Panc1 (cell line): ENCODE measurements around the gene DHX8. TPM values are rescaled to one million over a fixed set of nuclear protein-coding genes. Genes with fewer than 3 reads are reported as not detected.

Experiments
- ATAC-seq: fragments of 200-7000 bp; cut with Tn5 transposase; 2 replicates; pipeline ENCODE4 v1.9.1; 2020; ENCODE audit warnings: mild to moderate bottlenecking, moderate library complexity
- BruUV-seq: library from RNA; stranded (reverse); fragments of 400-500 nt; replicated peaks from 2 replicates; lab custom pipeline; 2021; lab: Mats Ljungman, UMichigan
- CTCF ChIA-PET: fragments of 300-600 bp; sonication (Branson Sonifier 250); formaldehyde crosslinking; loops from one replicate; lab custom pipeline; 2022; ENCODE audit warnings: antibody characterized with exemption; lab: Charles Lee
- POLR2A ChIA-PET: fragments of 300-600 bp; sonication (Branson Sonifier 250); formaldehyde crosslinking; loops from one replicate; lab custom pipeline; 2022; ENCODE audit warnings: antibody characterized with exemption; lab: Charles Lee
- DNase-seq: peaks from one replicate; pipeline ENCODE4 v3.0.0-alpha.2; 2010; ENCODE audit warnings: low read depth, low spot score
- H3K27ac ChIP-seq: 2 replicates; pipeline ENCODE4 v1.5.1; 2011; ENCODE audit warnings: mild to moderate bottlenecking, low read length, inconsistent platforms
- H3K27me3 ChIP-seq: fragments of 200-500 bp; sonication (Bioruptor generic); 2 replicates; pipeline ENCODE4 v1.6.0; 2014; ENCODE audit warnings: low read length, inconsistent platforms; ENCODE audit not compliant: control insufficient read depth, insufficient read depth
- H3K36me3 ChIP-seq: fragments of 200-500 bp; sonication (Bioruptor generic); 2 replicates; pipeline ENCODE4 v1.5.1; 2014; ENCODE audit warnings: inconsistent platforms, mild to moderate bottlenecking, low read length, moderate library complexity; ENCODE audit not compliant: control insufficient read depth, insufficient read depth
- H3K4me1 ChIP-seq: 2 replicates; pipeline ENCODE4 v1.5.1; 2011; ENCODE audit warnings: inconsistent platforms, mild to moderate bottlenecking, low read length, moderate library complexity; ENCODE audit not compliant: control insufficient read depth, insufficient read depth
- H3K4me3 ChIP-seq, 2 experiments: 2 replicates each; pipeline ENCODE4 v1.5.1; 2011 to 2012; ENCODE audit warnings: low read depth in 2 of 2, low read length in 2 of 2, mild to moderate bottlenecking in 2 of 2, inconsistent platforms in 1 of 2, moderate library complexity in 1 of 2
- H3K9me3 ChIP-seq: fragments of 200-500 bp; sonication (Bioruptor generic); 2 replicates; pipeline ENCODE4 v1.5.1; 2014; ENCODE audit warnings: low read depth, mild to moderate bottlenecking, inconsistent platforms, low read length, moderate library complexity; ENCODE audit not compliant: control insufficient read depth, insufficient read depth
- CTCF ChIP-seq: fragments of 450-650 bp; IDR thresholded peaks from 2 replicates; pipeline ENCODE4 v1.5.1; 2017; ENCODE audit warnings: mild to moderate bottlenecking
- POLR2AphosphoS5 ChIP-seq: IDR thresholded peaks from 2 replicates; pipeline ENCODE4 v1.6.1; 2012; ENCODE audit warnings: mild to moderate bottlenecking, low read depth, low read length, moderate library complexity
- REST ChIP-seq, 2 experiments: IDR thresholded peaks; 2 replicates each; pipeline ENCODE4 v1.6.1; 2011 to 2012; ENCODE audit warnings: low read depth in 2 of 2, control low read depth in 1 of 2, low read length in 1 of 2, mild to moderate bottlenecking in 1 of 2, moderate library complexity in 1 of 2; ENCODE audit not compliant: insufficient read depth in 1 of 2
- SIN3A ChIP-seq: IDR thresholded peaks from 2 replicates; pipeline ENCODE4 v1.6.1; 2012; ENCODE audit warnings: low read depth, mild to moderate bottlenecking, low read length, moderate library complexity, borderline replicate concordance; ENCODE audit not compliant: insufficient read depth
- TCF7L2 ChIP-seq: IDR thresholded peaks from 2 replicates; pipeline ENCODE4 v1.6.1; 2011; ENCODE audit warnings: mild to moderate bottlenecking, low read depth, low read length, inconsistent platforms
- in situ Hi-C: cut with HindIII; loops from 2 replicates; pipeline ENCODE4 v1.10.0; 2016; ENCODE audit warnings: low sequenced_read_pairs, low pct_unique_long_range_greater_than_20kb
- intact Hi-C: fragments of 100-400 bp; cut with micrococcal nuclease; formaldehyde crosslinking; loops from one replicate; pipeline ENCODE4 v1.10.0; 2022; ENCODE audit not compliant: unreplicated experiment
- total RNA-seq: library from RNA; stranded (reverse); gene quantifications from one replicate; pipeline ENCODE4 v1.2.1, GENCODE V29; 2021; ENCODE audit not compliant: unreplicated experiment

Gene DHX8
- total RNA-seq, 1 experiment from 2014 or later = 45.6 TPM

- Histone ChIP-seq H3K9me3 (no peaks in the 10 kb centered on the region), H3K4me3 (no peak overlapping the region), H3K4me1 (no peaks in the 10 kb centered on the region), H3K27me3 (no peaks in the 10 kb centered on the region), H3K36me3 (no peaks in the 10 kb centered on the region), H3K27ac (no peak overlapping the region)
- CTCF ChIA-PET = no interaction called here
- intact Hi-C loops = no loop called here
- TF ChIP-seq TCF7L2 (no peak), POLR2AphosphoS5 (no peak), SIN3A (no peak), REST (IDR thresholded peaks at IDR 0.05; ENCODE audit: insufficient read depth in 1 of 2, low read depth in 2 of 2, low read length in 1 of 2) (no peak), CTCF (no peak)
- BruUV-seq = no TSS peak
- no peak for DNase-seq
- ATAC-seq = no peak
- in situ Hi-C loops = no loop called here
- POLR2A ChIA-PET = no interaction called here
Observed at GRCh38 chr17:43465049-43465448, 18.7 kb upstream of the DHX8 start.

GRCh38 chr17:43467981-43468581 is 15.7 kb upstream of the DHX8 start:
- Histone ChIP-seq H3K27me3 (no peaks in the 10 kb centered on the region), H3K9me3 (no peaks in the 10 kb centered on the region), H3K4me1 (no peaks in the 10 kb centered on the region), H3K36me3 (no peaks in the 10 kb centered on the region), H3K4me3 (no peak overlapping the region), H3K27ac (no peak overlapping the region)
- no TSS peak for BruUV-seq
- DNase-seq = no peak
- intact Hi-C loops (no loop called here), in situ Hi-C loops (no loop called here)
- ATAC-seq = no peak
- TF ChIP-seq CTCF (no peak), TCF7L2 (no peak), SIN3A (no peak), POLR2AphosphoS5 (no peak)
- CTCF ChIA-PET = no interaction called here
- POLR2A ChIA-PET = no interaction called here
